ENCODE measurements around the gene CCND1.
A peak's percentile ranks its signal among the peaks of the same experiment; 100 is the strongest.

The CCND1 gene

DNA sequence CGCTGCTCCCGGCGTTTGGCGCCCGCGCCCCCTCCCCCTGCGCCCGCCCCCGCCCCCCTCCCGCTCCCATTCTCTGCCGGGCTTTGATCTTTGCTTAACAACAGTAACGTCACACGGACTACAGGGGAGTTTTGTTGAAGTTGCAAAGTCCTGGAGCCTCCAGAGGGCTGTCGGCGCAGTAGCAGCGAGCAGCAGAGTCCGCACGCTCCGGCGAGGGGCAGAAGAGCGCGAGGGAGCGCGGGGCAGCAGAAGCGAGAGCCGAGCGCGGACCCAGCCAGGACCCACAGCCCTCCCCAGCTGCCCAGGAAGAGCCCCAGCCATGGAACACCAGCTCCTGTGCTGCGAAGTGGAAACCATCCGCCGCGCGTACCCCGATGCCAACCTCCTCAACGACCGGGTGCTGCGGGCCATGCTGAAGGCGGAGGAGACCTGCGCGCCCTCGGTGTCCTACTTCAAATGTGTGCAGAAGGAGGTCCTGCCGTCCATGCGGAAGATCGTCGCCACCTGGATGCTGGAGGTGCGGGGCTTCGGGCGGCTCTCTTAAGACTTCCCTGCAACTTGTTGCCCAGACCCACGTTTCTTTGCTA lies at the start of gene CCND1:
Gene CCND1 (plus strand): TSS at position 162 of the 587 bp plus-strand sequence. CDS start 158 bp downstream, at position 320.
- DNase-seq (ENCODE audit: low spot score) = peak; percentile 86

DNA sequence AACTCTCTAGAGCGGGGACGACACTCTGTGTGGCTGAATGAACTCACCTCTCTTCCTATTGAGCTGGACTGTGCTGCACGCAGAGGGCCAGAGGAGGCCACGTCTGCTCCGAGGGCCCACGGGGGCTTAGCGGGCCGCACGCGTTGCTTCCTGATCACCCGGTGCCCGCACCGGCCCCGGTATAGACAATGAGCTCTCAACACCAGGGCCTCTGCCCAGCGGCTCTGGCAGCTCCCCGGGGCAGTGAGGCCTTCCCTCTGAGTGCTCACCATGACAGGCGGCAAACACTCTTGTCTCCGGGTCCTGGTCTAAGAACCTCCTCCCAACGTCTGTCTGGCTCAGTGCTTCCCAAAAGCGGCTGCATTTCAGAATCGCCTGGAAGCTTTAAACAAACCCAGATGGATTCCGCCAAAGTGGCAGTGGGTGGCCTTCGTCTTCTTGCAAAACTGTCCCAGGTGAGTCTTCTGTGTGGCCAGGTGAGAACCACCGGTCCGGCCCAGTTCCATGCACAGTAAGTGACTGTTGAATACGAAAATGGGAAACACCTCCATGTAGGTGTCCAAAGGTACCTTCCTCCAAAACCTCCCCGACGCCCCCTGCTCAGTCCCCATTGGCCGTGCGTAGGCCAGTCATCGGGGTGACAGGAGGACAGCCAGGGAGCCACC lies 47.8 kb upstream of the CCND1 start:
- no peak for DNase-seq (ENCODE audit: low spot score)

- no peak for DNase-seq (ENCODE audit: low spot score)
These were observed 47.1 kb upstream of the CCND1 start for GRCh38 chr11:69593851-69594250.

DNA sequence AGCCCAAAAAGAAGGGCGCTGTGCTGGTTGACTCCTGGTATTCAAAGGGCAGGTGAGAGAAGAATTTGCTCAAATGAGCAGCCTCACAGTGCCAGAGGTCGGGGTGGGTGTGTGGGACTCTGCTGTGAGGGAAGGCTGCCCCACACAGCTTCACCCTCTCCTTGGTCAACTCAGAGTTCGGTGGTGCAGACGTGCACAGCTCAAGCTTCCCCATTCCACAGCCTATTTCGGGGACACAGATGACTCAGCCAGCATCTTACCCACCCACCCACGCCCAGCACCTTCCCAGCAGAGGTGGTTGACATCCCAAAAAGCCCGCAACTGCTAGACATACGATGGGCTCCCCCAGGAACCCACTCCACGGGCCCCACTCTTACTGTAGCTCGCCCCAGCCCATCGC lies 46.5 kb upstream of the CCND1 start:
- DNase-seq (ENCODE audit: low spot score) = no peak

DNA sequence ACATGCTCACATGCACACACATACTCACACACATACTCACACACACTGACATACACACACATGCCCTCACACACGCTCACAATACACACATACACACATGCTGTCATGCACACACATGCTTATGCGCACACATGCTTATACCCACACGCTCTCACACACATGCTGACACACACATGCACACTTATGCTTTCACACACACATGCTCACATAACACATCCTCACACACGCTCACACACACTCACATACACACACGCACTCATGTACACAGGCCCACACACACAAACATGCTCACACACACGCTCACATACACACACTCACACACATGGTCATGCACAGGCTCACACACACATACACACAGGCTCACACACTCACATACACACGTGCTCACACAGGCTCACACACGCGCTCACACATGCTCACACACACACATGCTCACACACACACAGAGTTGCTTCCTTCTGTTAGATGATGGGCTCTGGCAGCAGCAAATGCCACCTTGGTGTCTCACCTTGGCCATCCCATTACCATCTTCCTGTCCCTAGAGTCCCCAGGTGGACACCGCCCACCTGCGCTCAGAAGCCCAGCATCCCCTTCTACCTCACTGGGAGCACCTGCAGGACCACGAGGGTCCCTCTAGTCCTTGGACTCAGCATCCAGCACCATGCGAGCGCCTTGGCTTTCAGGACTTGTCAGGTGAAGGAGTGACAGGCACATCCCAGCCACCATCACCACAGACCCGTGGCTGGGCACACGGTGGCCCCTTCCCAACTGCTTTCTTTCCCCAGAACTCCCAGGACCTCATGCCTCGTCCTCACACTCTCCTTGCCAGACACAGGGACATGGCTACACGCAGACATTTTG lies 44.9 kb upstream of the CCND1 start:
- DNase-seq (ENCODE audit: low spot score) = no peak

GRCh38 chr11:69598147-69598546 lies 42.8 kb upstream of the CCND1 start:
- DNase-seq (ENCODE audit: low spot score) = no peak

GRCh38 chr11:69599502-69599901 lies 41.5 kb upstream of the CCND1 start:
- DNase-seq (ENCODE audit: low spot score) = peak; percentile 13

- DNase-seq (ENCODE audit: low spot score) = no peak
These were observed 41.0 kb upstream of the CCND1 start for GRCh38 chr11:69600001-69600400.

DNA sequence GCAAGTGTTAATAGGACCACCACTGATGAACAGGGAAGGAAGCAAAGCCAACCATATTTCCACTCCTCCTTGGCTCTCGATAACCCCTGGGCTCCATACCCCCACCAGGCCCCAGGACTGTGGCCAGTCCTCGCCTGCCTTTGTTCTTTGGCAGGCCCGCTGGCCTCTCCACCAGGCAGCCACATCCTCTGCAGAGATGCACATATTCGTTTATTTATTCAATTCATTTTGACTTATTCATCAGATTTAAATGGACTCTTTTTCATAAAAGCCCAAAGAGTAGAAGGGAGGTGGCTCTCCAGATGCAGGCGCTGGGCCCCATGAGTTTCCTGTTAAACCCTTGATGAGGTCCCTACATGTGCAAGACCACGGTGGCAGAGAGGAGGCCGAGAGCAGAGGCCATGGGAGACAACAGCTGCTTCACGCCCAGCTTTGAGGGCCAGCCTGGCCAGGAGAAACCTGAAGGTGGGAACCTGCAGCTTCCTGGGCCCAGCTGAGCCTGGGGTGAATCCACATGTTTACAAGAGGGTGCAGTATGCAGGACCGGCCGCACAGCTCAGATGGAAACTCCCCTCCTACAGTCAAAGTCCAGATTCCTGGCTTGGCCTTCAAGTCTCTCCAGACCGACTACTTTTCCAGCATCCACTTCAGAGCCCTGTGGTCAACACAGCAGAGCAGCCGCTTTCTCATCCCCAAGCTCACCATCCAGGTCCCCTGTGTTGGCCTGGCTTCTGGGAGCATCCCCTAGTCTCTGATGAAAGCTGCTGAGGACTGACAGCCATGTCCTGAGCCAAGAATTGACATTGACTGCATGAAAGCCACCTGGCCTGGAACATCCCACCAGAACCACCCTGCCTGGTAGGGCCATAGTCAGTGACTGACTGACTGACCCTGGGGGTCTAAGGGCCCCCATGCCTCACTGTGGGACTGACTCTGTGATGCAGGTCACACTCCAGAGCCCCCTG lies 39.7 kb upstream of the CCND1 start:
- DNase-seq (ENCODE audit: low spot score) = no peak

GRCh38 chr11:69603111-69603836 lies 37.7 kb upstream of the CCND1 start:
- DNase-seq (ENCODE audit: low spot score) = no peak

GRCh38 chr11:69604055-69604454 lies 36.9 kb upstream of the CCND1 start:
- DNase-seq (ENCODE audit: low spot score) = no peak

GRCh38 chr11:69605737-69606526 lies 35.0 kb upstream of the CCND1 start:
- no peak for DNase-seq (ENCODE audit: low spot score)

DNA sequence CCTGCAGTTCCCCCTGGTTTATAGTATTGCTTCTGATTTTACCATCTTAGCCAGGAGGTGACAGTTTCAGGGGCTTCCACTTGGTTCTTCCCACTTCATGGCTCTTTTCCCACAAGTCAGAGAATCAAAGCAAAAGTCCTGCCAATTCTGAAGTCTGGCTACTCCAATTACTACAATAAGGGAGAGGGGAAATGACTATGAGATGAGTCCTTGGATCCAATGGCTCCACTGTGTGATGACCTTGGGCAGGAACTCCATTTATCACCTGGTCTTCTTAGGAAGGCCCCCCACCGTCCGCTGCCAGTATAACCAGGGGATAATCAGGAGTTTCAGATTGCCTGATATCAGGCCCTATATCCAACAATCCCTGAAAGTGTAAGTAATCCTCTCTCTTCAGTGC lies 31.6 kb upstream of the CCND1 start:
- no peak for DNase-seq (ENCODE audit: low spot score)

GRCh38 chr11:69611548-69612526 lies 29.1 kb upstream of the CCND1 start:
- no peak for DNase-seq (ENCODE audit: low spot score)

DNA sequence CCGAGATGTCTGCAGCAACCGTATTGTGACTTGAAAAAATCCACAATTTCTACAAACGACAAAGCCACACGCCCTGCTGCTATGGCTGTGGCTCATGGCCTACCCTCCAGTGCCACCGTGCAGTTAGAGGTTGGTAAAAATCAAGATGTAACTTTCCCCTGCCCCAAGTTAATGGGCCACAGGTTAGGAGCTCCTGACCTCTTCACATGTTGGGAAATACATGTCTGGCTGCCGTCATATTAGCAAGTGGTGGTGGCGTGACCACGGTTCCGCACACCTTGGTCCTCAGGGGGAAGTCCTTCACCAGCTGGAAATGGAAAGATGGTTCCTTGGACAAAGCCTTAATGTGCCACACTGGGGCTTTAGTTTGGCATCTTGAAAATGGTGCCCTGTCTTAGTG lies 27.4 kb upstream of the CCND1 start:
- no peak for DNase-seq (ENCODE audit: low spot score)

- DNase-seq (ENCODE audit: low spot score) = no peak
These were observed 26.9 kb upstream of the CCND1 start for GRCh38 chr11:69614085-69614484.

GRCh38 chr11:69615545-69616278 lies 25.2 kb upstream of the CCND1 start:
- no peak for DNase-seq (ENCODE audit: low spot score)

- DNase-seq (ENCODE audit: low spot score) = no peak
These were observed 23.7 kb upstream of the CCND1 start for GRCh38 chr11:69617220-69617619.
